GM19455 (cell line): ENCODE measurements around the gene S100A12.
A peak's percentile ranks its signal among the peaks of the same experiment; 100 is the strongest.
"Not testable (repeated sequence)": the region's sequence is repeated elsewhere in the genome, so short reads cannot be mapped to it uniquely, and the experiment has no call there.

Experiments
- ATAC-seq: cut with Tn5 transposase; IDR thresholded peaks from one replicate; pipeline ENCODE4 v1.9.1; 2021; ENCODE audit not compliant: unreplicated experiment

S100A12 gene

DNA sequence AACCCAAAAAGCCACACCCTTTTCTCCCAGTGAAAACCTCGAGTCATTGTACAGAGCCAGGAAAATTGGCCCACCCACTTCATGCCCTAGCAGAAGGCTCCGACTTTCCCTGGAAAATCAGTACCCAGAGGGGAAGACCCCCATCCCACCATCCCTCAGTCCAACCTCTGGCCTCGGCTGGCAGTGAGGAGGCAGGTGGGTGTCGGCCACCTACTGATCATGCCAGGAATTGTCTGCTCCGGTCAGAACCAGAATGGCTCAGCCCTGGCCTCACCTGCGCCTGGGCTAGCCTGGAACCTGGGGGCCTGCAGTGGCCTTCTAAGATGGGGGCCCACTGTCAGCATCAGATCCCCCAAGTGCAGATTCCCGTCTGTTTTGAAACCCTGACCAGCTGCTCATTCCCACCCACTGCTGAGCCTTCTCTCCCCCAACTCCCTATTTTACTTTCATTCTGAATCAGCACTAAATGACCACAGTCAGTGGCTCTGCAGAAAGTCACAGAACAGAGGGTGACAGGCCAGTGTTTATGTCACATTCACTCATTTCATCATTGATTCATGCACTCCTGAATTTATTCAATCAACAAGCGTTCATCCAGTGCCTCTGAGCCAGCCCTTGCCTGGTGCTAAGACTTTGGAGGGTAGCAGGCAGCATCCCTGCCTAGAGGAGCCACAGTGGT is 20.8 kb downstream of the S100A12 start:
- no peak for ATAC-seq

DNA sequence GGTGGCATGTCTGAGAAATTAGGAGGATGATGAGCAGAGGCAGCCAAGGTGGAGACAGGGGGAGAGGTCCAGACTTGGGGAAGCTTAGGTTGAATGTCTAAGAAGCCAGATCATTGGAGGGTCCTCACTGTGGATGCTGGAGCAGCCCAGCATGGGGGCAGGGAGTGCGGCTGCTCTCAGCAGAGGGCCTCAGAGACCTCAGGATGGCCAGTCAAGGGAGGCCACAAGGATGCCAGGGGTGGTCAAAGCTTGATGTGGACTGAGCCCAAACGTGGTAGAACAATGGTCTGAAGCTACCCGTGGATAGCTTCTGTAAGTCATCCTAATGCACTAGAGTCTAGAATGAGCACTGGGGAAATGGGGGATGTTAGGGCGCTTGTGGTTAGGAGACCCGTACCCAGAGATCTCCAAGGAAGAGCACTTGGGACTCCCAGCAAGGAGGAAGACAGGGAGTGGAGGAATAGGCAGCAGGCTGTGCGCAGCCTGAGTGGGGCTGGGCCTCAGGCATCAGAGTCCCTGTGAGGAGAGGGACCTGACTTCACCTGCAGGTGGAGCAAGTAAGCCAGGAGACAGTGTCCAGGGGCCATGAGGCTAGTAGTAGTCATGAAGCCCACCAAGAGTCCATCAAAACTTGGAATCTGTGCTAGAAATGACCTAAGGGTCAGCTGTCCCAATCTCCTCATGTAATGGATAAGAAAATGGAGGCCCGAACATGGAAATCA is 22.0 kb downstream of the S100A12 start:
- no peak for ATAC-seq

DNA sequence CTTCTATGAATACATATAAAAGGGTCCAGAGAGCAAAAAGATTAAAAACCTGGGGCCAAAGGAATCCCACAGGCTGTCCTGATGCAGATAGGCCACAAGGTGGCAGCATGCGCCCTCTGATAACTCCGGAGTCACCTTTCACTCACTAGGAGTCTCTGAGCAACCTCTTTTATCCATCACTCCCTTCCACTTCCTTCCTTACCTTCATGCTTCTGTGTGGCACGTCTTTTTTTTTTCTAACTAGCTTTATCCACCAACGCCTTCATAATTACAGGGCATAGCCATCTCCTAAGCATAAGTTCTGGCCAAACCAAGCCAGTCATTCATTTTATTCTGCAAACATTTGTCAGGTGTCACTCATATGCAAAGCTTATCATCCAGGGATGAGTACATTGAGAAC is 22.9 kb downstream of the S100A12 start:
- ATAC-seq = peak; percentile 69

DNA sequence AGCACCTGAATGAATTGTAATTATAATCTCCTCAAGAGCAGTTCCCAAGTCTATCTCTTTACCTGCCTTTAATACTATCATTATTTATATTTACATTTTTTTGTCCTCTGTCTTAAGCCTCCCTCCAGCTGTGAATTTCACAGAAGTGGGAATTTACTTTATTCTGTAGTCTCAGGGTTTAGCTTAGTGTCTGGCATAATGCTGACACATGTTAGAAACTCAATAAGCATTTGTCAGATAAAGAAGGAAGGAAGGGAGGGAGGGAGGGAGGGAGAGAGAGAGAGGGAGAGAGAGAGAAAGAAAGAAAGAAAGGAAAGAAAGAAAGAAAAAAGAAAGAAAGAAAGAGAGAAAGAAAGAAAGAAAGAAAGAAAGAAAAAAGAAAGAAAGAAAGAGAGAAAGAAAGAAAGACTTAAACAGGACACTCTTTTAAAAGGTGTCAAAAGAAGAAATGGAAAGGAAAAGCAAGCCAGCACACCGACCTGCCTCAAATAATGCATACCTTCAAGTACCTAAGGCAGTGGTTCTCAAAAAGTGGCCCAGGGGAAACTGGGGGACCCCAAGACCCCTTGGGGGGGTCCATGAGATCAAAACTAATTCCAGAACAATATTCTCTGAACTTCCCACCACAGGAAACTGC is 25.0 kb downstream of the S100A12 start:
- ATAC-seq = no peak

DNA sequence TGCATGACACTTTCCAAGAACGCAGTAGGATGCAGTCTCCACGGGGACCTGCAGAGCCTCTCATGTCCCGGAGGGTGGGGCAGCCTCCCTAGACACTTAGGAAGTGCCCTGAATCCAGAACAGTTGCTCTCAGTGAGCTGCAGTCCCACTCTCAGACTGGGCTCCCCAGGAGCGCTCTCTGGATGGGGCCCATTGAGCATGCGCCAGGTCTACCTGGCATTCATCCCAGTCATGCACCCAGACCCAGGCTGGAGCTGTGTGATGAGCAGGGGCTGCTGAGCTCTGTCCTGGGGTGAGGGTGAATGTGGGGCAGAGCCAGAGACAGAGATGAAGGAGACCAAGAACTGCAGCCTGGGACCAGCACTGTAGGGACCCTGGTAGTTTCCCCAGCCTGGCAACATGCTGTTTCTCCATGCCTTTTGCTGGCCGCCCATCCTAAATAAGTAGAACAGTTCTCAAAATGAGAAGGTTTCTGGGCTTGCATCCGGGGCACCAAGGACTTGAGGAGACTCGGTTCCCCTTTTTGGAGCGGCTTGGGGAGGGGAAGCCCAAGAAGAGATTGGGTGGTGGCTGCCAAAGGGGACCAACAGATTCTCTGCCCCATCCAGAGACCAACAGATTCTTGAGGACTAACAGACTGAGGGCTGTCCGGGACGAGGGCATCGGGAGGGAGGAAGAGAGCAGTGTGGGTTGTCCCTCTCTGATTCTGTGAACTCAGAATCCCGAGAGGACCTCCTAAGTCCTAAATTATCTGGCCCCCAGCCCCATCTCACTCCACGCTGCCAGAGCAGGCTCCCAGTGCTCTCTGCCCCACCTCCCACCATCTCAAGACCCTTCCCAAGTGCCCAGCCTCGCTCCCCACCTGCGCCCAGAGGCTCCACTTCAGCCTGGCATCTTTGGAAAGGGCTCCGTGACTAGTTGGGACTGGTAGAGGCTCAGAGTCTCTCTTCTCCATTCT is 25.8 kb downstream of the S100A12 start:
- no peak for ATAC-seq

DNA sequence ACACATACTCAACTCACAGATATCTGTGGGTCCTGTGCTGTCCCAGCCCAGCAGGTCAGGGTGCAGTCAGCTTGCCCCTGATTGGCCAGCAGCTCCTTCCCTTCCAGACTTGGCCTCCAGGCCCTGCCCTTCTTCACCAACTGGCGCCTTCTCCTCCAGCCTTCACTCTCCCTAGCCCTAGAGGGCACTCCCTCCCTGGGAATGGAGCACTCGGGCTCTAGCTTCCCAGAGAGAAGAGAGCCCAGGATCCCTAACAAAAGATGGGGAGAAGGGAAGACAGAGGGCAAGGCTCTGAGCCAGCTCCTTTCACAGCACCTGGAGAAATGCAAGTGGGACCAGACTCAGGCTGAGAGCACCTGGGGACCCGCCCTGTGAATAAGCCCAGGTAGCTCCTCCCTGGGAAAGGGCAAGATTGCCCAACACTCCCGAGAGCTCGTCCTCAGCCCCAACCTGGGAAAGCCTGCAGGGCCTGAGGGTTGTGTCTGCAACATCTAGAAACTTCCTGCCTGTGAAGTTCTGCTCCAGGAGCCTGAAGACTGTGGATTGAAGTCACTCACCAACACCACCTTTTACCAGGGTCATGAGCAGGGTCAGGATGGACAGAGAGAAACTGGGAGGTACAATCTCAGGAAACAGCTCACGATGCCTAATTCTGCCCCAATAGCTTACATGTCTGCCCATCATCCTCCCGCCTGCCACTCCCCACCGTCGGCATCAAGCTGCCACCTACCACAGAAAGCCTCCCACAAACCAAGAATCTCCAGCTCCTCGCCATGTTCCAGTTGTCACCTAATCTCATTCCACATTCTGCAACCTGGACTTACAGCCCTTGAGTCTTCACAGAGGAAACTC is 26.7 kb downstream of the S100A12 start, which contains the start of gene PGLYRP4:
PGLYRP4 (minus strand) TSS at position 331 of the 852 bp plus-strand sequence. CDS start 909 bp downstream, outside the sequence.
- no peak for ATAC-seq

DNA sequence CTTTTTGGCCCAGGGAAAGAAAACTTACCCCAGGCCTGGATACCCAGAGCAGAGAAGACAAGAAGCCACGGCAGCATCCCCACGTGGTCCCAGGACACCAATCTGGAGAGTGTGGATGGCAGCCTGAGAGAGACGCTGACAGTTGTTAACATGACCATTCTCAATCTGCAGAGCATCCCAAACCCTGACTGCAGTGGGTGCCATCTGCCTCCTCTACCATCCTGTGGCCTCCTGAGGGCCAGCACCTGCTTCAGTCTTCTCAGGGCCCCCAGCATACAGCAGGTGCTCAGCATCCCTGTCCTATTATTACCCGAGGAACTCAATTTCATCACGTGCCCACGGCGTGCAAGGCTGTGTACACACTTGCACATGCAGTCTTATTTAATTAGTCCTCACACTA is 27.6 kb downstream of the S100A12 start:
- no peak for ATAC-seq

DNA sequence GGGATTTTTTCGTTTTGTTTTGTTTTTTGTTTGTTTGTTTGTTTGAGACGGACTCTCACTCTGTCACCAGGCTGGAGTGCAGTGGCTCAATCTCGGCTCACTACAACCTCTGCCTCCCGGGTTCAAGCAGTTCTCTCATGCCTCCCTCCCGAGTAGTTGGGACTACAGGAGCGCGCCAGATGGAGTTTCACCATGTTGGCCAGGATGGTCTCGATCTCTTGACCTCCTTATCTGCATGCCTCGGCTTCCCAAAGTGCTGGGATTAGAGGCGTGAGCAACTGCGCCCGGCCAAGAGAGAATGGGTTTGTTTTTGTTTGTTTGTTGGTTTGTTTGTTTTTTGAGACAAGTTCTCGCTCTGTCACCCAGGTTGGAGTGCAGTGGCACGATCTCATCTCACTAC is 28.4 kb downstream of the S100A12 start:
- not testable (repeated sequence) for ATAC-seq

DNA sequence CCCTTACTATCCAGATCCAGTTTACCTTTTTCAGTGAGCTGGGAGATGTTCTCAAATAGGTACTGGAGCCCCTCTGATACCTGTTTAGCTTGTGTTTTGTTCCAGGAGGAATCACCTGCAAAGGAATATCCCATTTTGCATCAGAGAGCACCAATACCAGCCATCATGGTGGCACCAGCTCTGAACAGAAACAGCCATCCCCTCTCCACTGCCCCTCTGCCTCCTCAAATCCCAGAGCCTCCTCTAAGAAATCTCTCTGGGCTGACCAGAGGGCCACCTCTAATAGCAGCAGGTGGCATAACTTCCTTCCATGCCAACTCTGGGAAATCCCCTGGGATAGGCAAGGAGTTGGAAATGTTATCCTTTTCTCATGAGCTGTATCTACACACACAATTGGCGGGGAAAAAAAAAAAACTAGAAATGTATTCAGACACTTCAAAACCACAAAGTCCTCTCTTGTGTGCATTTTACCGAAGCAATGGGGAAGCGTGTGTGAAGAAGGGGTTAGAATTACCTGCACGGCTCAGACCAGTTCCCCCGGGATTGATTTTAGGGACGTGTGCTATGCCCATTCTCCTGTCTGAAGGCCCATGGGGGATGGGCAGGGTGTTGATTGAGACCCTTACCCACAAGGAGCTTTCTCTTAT is 29.2 kb downstream of the S100A12 start:
- no peak for ATAC-seq

DNA sequence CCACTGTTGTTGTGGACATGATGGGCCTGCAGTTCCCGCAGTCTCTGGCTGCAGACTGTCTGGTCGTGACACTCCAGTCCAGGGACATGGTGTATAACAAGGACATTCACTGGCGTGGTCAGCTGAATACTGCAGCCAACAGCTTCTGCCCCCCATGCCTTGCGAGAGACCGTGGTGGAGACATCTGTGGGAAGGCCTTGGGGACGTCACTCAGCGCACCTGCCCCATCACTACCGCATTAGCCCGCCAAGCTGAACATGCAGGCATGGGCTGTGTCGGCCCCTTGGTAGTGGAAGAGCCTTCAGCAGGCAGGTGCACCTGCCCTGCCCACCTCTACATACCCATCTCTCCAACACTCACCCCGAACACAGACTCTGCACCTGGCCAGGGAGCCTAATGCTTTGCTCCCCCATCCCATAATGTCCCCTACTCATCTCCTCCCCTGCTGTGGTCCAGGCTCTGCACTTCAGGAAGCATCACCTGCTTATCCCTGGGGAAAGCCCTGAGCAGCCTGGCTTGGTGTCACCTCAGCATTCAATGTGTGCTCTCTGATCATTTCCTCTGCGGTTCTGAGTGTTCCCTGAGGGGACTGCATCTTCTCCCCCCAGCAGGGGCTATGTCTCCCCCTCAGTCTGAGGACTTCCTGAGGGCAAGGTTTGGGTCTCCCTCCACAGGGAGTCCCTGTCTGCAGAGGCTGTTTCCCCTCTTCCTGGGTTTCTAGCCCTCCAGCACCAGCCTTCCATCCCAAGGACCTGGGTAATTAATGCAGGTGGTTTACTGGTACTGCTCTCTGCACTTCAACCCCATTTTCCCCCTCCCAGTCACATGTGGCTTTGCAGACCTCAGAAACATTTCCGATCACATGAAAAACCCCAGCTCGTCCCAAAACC is 30.0 kb downstream of the S100A12 start:
- no peak for ATAC-seq

DNA sequence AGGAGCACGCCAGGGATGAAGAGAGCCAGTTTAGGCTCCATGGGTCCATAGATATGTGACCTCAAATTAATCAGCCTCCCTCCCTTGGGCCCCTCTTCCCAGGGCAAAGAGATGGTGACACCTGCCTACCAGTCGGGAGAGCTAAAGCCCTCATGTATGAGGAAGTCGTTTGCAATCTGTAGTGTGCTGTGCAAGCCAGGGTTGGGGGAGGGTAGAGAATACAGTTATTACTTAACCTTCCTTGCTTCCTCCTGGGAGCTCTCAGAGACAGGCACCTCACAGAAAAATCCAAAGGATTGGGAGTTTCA is 30.7 kb downstream of the S100A12 start:
- ATAC-seq = no peak

DNA sequence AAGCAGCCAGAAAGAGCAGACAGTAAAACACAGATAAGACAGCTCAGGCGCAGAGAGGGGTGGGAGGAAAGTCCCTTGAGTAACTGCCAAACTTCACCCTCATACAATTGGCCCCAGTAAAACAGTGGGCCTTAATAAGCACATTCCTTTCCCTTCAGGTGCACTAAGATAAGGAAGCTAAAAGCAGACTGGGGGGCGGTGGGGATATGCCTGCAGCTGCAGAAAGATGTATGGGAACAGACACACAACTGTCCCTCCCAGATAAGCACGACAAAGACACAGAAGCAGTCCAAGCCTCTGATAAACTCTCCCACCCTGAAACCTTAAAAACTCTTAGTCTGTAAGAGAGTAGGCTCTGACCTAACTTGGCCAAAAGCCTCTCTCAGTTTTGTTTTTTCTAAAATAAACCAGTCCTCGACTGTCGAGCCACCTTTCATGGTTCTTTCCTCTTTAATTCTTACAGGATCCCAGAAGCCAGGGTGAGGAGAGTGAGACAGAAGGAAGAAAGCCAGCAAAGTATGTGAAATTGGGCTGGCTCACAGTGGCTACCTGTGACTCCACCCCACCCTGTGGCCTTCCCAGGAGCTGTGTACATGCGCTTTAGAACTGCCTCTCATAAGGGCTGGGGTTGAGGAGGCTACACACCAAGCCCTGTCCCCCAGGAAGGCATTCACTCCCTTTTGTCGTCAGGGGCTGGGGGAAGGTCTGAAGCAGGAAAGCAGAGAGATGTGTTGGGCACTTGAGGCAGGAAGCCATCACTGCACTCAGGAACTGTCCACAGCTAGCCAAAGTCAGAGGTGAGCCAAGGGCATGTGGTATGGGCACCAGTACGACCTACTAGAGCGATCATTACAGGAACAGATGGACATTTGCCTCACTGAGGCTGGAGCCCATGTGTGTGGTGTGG is 31.4 kb downstream of the S100A12 start:
- no peak for ATAC-seq

DNA sequence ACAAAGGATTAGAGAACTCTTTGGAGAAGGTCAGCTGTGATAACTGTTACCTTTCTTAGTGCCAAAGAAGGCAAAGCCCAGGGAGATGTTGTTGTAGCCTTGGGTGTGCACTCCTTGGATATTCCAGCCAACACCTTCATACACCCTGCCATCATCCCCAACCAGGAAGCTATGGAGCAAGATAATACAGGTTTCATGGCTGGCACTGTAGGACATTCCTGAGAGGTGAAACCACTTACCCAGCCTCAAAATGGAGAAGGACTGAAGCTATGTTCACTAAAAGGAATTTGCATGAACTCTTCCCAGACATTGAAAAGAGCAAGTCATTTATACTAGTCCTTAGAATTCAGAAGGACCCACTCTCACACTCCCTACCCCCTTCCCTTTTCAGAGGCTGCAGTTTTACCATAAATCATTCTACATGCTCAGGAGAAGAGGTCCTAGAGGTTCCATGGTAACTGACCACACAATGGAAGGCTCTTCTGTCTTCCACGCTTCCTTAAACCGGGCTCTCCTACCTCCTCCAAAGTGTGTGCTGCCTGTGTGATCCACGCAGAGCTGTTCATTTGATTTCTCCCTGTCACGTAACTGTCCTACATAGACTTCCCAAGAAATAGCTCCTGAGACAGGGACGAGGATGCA is 32.3 kb downstream of the S100A12 start:
- no peak for ATAC-seq

DNA sequence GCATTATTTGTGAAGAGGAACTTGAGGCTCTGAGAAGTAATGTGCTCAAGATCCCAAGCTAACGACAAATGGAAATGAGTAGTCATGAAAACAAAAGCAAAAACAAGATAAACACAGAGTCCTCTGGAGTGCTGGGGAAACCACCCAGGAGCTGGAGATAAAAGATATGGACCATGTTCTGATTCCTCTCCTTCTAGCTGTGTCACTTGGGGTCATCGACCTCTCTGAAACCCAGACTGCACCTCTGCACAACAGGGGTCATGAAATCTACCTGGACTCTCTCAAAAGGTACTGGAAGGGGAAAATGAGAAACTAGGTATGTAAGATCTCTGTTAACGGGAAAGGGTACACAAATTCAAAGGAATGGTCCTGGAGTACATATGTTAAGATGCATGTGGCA is 33.2 kb downstream of the S100A12 start:
- ATAC-seq = no peak

DNA sequence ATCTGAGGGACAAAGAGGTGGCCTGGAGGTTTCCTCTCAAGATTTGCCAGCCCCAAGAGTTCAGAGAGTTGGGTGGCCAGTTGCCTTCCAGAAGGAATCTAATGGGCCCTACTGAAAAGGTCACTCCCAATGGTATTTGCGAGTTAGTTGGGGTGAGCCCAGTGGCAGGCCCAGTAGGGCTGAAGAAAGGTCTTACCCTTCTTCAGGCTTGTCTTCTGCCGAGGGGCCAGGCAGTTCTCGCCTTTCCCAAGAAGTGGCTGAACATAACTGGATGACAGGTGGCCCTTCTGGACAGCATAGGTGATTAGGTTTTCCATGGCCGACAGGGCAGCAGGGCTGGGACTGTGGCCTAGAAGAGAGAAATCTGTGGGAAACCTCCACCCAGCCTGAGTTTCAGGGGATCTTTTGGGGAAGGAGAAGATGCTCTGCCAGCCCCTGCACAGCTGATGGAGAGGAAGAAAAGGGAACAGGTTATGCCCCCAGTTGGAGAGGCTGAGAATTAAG is 33.9 kb downstream of the S100A12 start:
- no peak for ATAC-seq

DNA sequence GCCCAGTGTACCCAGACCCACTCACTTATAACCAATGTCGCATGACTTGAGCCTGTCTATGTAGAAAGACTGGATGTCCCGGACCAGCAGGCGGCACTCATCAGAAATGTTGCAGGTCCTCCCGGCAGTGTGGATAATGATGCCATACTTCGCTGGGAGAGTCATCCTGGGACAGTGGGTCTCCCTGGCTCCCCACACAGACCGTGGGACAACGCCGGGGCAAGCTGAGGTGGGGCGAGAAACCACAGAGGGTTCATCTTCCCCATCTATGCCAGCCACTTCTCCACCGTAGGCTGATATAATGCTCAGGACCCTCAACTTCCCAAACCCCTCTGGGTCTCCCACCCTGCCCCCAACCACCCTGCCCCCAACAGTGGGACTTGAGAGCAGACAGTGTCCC is 35.1 kb downstream of the S100A12 start:
- no peak for ATAC-seq

DNA sequence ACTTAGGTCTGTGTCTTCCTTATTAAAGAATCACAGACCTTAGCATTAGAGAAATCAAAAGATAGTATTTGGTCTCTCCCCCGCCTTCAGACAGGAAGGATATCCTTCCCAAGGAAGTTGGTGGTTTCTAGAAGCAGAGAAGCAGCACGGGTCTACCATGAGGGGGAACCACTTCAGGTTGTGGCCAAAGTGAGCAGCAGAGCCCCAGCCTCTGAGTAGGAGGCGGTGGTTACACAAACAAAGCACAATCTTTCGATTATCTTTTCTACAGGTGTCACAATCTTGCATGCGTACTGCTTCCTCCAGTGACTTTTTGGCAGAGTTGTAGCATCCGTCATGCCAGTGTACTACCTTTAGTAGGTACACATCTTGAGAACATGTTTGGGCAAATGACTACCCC is 35.6 kb downstream of the S100A12 start:
- no peak for ATAC-seq
